ENCODE measurements around the gene MAST4.

MAST4 gene

DNA sequence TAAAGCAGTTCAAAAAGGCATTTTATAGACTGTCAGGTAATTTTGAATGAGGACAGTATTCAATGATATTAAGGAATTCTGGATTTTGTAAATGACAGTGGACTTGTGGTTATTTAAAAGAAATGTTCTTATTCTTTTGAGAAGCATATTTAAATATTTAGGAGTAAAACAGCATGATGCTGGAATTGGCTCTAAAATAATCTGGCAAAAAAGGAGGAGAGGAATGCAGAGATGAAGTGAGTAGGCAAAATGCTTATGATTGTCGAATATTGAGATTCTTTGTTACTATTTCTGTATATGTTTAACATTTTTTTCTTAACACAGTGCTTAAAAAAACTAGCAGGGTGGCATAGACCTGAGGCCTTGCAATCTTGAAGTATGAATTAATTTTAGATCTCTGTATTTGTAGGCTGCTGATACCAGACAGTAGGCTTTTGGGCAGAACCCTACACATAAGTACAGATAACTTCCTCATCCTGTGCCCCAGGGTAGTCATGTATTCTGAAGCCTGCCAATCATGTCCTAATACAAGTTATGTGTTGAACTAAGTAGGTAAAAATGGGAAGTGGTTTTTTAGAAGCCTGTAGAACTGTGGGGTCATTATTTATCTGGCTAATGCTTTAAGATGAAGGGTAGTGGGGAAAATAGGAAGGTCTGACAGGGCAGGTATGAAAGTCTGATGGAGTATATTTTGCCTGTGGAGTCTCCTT, 591.0 kb downstream of the MAST4 start:
- no peak for DNase-seq (ENCODE audit: low read depth in 2 of 2)

DNA sequence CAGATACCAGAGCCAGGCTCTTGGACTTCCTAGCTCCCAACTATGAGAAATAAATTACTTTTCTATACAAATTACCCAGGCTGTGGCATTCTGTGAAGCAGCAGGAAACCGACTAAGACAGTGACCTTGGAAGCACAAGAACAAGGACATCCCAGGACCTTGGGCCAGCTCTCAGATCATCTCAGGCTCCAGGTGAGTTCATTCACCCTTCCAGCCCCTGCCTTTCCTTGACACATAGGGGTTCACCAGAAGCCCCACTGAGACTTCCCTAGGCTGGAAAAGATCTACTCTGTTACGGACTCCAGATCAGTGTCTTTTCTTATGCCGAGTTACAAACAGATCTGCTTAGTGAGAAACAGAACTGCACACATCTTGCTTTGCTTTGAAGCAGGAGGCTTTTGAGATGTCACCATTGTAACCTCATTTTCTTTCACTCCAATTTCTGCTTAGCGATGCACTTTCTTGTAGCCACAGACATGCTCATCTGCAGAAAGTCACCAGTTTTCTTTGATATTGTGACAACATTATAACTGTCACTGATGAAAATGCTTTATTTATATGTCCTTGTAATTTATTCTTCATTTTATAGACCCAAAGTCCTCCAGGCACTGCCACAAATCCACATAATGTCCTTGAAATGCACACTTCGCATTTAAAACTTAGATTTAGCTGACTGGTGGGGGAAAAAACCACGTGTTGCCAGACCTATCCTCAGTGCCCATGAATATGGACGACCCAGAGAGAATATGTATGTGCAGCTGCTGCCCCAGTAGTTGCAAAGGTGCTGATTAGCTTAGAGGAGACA, 592.3 kb downstream of the MAST4 start:
- DNase-seq (ENCODE audit: low read depth in 2 of 2): no peak

DNA sequence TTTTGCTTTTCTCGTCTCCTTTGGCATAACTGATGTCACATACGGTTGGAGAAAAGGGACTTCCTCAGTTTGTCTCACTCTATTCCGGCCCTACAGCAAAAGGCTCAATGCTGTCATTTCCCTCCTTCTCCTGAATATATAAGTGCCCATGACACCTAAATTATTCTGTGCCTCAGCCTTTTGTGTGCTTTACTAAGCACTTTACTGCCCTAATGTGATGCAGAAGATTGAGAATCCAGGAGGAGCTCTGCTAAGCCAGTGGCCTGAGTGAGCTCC, 592.8 kb downstream of the MAST4 start:
- no peak for DNase-seq (ENCODE audit: low read depth in 2 of 2)

DNA sequence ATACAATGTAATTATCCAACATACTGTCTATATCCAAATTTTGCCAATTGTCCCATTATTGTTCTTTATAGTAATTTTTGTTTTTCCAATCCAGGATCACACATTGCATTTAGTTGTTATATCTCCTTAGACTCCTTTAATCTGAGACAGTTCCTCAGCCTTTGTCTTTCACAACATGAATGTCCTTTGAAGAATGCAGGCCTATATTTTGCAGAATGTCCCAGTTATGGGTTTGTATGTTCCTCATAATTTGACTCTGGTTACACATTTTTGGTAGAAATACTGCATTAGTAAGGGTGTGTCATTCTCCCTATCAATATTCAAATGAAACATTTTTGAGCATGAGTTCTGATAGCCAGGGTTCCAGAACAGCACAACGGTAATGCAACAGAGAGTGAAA, 593.7 kb downstream of the MAST4 start:
- DNase-seq (ENCODE audit: low read depth in 2 of 2): no peak

DNA sequence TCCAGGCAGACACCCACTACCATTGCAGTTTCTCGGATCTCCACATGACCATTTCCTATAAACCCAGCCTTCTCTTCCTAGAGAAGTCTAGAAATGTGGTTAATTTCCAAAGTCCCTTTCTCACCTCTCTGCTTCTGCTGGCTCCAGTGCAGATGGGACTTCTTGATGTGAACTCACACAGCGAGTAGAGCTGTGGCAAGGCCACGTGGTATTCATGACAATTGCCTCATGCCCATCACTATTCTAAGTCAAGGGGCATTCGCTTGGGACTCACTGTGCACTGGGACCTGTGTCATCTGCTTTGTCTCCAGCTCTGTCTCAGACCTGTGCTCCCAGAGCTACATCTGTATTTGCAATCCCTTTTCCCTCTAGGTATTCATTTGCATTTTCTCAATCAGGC, 594.2 kb downstream of the MAST4 start:
- DNase-seq (ENCODE audit: low read depth in 2 of 2): no peak

DNA sequence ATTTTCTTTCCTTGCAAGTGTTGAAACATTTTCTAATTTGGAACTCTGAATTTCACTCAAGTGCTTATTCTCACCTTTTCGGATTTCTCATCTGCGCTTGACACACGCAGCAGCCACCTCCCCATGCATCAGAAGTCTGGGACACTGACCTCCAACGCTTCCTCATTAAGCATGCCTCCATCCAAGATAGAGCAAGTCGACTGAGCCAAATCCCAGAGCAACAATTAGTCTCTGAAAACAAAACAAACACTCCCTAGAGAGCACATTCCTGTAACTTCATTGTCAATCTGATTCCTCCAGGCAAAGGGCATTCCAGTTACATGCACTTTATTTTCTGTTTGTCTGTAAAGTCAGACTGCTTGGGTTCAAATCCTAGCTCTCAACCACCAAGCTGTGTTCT, 594.7 kb downstream of the MAST4 start:
- no peak for DNase-seq (ENCODE audit: low read depth in 2 of 2)

DNA sequence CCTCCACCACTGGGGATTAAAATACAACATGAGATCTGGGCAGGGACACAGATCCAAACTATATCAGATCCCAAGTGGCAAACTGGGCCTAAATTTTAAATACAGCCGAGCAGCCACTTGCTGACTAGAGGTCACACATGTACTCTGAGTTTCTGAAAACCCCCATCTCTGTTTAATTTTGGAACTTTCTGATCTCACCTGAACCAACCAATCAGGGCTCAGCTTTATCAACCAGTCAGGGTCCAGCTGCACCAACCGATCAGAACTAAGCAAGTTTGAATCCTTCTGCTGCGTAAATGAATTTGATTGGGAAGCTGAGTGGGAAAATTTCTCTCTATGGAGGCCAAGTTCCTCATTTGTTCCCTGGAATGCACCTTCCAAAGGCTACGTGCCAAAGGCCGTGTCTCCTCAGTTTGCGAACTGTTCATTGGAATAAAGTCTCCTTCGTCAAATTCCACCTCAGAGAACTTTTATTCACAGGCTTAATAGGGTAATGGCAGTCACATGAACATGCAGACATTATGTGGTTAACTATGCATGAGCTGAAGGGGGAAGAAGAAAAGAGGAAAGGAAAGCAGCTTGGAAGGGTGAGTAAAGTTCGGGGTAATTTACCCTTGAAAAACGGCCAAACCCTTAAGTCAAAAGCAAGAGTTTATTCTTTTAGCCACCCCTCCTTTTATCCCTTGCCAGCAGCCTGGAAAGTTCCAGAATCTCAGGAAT, 596.7 kb downstream of the MAST4 start:
- DNase-seq (ENCODE audit: low read depth in 2 of 2): no peak

DNA sequence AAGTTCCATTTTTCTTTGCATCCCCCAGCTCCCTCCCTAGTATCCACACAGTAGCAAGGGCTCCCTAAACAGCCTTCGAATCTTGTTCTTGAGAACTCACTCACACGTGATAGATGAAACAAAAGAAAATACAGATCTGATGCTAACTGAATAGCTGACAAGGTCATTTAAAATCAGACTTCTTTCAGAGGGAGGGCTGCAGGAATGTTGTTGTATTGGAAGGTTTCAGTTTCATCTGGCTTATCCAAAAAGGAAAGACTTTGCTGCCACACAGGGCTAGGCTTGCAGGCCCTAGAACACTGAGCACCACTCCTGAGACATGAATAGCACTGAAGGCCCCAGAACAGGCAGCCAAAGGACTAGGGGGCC, 597.2 kb downstream of the MAST4 start:
- no peak for DNase-seq (ENCODE audit: low read depth in 2 of 2)

DNA sequence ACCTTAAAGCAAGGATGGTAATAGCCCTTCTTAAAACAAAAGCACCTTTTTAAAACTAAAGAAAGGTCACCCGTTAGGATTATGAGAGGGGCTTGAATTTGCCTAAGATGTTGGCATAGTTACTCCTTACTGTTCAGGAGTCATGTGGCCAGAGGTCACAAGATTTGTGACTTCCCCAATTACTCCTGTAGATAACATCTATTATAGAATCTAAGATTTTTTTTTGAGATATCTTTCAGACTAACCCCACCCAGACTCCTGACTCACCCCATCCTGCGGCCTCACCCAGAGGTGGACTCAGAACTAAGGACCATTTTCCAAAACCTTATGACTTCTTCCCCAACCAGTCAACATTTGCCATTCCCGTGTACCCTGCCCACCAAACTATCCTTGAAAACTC, 598.0 kb downstream of the MAST4 start:
- no peak for DNase-seq (ENCODE audit: low read depth in 2 of 2)

DNA sequence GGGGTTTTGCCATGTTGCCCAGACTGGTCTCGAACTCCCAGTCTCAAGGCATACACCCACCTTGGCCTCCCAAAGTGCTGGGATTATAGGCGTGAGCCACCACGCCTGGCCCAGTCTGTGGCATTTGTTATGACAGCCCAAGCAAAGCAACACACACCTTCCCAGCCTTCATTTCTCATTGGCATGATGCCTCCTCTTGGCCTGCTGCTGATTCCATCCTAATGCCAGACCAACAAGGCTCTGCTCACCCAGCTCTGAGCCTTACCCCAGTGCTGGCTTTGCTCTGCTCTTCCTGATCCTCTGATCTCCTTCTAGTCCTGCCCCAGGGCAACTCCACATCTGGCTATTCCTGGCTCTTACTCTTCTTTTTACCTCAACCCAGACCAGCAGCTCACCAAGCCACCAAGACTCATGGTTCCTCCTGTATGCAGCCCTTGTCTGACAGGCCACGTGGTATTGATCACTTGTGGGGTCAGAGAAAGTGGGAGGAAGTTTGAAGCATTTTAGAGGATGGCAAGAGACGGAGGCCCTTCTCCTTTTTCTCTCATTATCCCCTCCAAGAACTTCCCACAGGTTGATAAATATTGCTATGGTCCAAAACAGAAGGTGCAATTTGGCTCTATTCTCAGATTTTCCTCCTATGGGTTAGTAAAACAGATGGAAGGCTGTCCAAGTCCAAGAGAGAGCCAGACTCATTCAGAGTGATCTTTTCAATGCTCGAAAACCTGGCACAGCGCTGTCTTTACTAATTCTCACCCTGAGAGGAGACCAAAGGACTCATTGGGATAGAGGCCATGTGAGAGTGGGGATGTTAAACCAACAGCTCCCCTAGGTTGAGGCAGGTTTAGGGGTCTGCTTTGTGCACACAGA, 599.4 kb downstream of the MAST4 start:
- DNase-seq (ENCODE audit: low read depth in 2 of 2): no peak

DNA sequence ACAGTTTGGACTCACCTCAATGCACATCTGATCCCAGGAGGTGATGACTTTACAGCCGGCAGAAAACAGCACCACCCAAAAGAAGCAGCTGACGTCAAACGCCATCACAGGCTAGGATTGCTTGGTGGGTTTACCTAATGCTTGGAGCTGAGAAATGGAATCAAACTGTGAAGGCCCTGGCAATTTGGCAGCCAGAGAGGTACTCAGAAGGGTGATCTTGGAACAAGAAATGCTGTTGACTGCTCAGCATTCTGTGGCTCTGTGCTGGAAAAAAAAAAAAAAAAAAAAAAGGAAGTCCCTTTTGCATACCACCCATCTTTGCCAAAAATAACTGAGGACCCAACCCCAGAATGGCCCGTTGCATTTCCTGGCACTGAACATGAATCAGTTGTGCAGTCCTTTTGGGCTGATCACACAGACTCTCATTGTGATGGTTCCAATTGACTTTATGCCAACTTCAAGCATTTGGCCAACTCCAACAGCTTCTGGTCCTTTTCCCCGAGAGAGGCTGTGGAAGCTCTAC, 600.4 kb downstream of the MAST4 start, which contains the start of gene CD180:
TSS of gene CD180 (minus strand) at position 263 of the 523 bp plus-strand sequence. CDS start at position 105, 158 bp downstream.
- no peak for DNase-seq (ENCODE audit: low read depth in 2 of 2)

DNA sequence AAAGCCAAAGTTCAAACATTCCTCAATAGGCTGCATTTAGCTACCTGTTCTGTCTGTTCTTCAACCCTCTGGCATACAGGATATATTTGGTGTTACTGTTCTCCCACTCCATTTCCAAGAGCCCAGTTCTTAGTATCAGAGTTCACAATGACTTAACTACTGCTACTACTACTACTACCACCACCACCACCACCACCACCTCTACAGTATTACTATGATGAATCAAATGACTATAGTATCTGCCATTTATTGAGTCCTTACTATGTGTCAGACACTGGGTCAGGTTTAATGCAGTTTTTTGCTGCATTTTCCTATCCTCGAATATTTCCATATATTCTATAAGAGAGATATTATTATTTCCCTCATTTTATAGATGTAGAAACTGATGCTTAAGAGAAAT, 601.3 kb downstream of the MAST4 start:
- DNase-seq (ENCODE audit: low read depth in 2 of 2): no peak

DNA sequence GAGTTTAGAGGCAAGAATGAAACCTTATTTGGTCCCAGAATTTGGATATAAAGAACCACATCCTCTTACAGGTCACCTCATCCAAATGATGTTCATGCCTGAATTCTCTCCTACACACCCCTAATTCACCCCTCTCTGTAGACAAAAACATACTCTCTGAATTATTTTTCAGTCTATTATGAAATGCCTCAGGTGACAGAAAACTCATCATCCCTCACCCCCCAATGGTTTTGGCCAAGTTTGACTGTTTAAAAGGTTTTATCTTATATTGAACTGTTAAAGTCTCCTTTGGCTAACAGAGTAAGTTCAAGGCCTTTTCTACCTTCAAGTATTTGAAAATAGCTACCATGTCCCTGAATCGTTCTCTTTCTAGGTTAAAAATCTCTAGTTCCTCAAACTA, 602.7 kb downstream of the MAST4 start:
- no peak for DNase-seq (ENCODE audit: low read depth in 2 of 2)

DNA sequence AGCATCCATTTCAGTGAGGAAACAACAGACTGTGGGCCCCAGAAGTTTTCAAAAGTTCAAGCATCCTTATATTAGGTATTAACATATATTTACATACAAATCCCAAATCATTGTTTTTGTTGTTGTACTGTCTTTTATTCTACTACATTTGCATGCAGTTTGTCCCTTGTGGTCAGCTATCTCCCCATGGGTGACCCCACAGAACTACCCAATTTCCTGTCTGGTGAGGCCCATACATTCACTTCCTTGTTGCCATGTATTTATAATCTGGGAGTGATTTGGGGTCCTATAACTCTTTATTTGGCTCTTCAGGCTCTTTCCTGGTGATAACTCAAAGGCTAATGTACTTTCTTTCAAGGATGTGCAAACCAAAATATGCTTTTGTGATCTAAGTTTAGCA, 603.7 kb downstream of the MAST4 start:
- no peak for DNase-seq (ENCODE audit: low read depth in 2 of 2)

DNA sequence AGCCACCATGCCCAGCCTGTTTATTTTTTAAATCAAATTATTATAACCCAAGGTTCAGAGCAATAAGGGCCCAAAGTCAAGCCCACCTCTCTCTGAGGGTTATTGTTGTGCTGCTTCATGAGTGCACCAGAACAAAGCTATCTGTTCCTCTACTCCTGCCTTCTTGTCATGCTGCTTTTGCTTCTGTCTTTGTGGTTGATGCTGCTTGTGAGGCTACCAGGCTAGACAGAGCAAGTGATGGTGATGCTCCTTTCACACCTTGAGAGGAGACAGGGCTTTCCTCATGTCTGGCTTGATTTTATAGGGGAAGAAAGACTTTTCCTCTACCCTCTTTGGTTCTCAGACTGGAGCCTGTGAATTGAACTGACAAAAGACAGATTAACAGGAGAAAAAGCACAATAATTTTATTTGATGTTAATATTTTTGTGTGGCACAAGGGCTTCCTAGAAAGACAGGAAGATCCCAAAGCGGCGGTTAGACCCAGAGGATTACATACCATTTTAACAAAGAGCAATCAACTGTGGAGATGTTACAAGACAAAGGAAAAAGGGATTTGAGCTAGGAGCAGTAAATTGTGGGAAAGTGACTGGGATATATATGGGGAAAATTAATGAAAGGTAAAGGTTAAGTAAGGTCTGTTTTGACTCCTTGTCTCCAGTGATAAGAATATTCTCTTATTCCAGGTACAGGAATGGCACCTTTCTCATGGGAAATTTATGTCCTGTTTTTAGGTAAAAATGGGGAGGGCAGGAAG, 604.8 kb downstream of the MAST4 start:
- no peak for DNase-seq (ENCODE audit: low read depth in 2 of 2)

DNA sequence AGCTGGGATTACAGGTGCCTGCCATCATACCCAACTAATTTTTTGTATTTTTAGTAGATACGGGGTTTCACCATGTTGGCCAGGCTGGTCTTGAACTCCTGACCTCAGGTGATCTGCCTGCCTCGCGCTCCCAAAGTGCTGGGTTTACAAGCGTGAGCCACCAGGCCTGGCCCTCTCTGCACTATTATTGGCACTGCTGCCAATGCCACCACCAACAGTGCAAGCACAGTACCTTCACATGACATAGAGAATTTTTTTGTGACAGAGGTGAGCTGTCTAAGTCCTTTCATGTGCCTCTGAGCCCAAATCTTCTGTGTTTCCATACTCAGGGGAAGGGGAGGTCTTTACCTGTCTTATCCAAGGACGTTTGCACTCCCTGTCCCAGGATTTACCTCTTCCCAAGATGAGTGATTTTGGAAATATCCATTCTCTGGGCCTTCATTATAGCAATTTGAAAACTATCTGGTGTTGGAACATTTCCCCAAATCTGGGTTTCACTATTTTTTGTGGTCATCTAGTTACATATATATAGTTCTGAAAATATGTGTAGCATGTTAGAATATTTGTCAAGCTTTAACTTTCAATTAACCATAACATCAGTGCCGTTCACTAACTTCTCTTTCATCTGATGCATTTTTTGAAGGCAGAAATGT, 605.8 kb downstream of the MAST4 start:
- no peak for DNase-seq (ENCODE audit: low read depth in 2 of 2)

DNA sequence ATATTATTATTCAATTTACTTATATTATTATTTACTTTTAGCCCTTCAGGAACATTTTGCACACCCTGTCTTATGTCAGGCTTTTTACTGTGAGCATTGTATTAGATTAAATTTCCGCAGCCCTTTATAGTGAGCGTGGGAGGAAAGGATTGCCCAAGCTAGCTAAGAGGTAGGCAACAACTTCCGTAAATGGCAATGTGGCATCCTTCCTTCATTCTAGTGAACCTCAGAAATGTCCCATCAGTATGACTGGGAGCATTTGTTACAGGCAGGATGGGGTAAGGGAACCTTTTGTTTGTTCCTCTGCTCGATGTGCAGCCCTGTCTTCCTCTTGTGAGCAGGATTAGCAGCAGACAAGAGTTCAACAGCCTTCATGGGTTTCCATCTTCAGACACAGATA, 606.6 kb downstream of the MAST4 start:
- no peak for DNase-seq (ENCODE audit: low read depth in 2 of 2)

DNA sequence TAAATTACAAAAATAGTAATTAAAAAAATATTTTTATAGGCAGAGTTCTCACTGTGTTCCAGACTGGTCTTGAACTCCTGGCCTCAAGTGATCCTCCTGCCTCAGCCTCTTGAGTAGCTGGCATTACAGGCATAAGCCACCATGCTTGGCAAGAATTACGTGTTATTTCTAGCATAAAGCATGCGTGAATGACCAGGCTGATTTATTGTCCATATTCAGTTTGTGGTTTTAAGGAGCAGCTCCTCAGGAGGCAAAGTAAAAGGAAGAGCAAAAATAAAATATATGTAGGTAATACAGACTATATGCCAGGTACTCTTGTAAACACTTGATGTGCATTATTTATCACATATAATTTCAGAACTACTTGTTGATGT, 607.5 kb downstream of the MAST4 start:
- no peak for DNase-seq (ENCODE audit: low read depth in 2 of 2)

DNA sequence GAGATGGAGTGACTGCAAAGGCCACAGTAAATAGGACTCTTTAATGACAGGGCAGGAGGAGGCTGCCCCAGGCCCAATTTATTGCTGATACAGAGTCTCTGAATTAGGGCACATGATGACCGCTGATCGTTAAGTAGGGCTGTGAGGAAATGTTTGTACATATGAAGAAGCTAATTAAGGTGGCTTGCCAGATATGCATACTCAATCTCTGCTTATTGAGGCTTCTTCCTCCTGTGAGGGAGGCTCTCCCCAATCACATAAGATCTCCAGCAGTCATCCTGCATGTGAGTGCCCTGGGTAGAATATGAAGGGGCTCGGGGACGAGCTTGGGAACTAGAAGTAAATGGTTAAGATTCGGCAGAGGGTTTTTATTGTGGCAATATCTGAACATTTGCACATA, 608.6 kb downstream of the MAST4 start:
- no peak for DNase-seq (ENCODE audit: low read depth in 2 of 2)

DNA sequence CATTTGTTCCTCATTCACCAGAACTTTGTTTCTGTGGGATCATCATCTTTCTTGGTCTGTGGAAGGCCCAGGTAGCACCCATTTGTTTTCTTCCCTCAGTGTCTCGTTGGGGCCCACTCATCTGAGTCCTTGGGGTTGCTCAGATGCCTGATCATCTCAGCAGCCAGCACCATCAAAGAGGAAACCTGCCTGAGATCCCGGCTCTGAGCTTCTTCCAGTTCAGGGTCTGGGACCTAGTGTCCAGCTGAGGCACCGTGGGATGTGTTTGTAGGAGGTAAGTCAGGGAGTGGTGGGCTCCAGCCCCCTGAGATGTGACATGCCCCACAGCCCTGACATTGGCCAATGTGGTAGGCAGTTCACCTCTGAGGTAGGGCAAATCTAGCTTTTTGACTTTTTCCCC, 609.8 kb downstream of the MAST4 start:
- DNase-seq (ENCODE audit: low read depth in 2 of 2): no peak

DNA sequence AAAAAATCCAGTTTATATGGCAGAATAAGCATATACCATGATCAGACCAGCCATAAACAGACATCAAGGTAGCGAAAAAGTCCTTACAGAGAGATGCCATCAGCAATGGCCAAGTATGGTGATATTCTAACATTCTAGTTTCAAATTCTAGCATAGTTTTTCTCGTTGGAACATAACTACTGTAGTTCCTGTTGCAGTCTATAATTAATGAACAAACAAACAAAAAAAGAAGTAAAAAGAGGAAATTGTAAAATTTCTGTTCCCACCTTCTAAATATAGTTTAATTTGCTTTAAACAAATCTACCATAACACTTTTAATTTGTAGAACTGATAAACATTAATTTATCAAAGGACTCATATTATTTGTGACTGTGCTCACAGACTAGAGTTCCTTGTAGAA, 610.3 kb downstream of the MAST4 start:
- no peak for DNase-seq (ENCODE audit: low read depth in 2 of 2)

Measured in stimulated activated CD4-positive, alpha-beta T cell treated with anti-CD3 and anti-CD28 coated beads, Interleukin-1b, Interleukin-23, amount 100 ng/mL, for 4 hours (primary cell).